Measurements from ENCODE around the gene SLC6A19.

SLC6A19 gene

GRCh38 chr5:1245905-1246576 is 44.6 kb downstream of the SLC6A19 start:
- no peak for DNase-seq (ENCODE audit: low read depth)

GRCh38 chr5:1246711-1247431 is 45.5 kb downstream of the SLC6A19 start:
- DNase-seq (ENCODE audit: low read depth): no peak

GRCh38 chr5:1247811-1248210 is 46.4 kb downstream of the SLC6A19 start:
- no peak for DNase-seq (ENCODE audit: low read depth)

GRCh38 chr5:1249366-1250280 is 48.2 kb downstream of the SLC6A19 start:
- DNase-seq (ENCODE audit: low read depth): no peak

GRCh38 chr5:1251678-1252580 is 50.5 kb downstream of the SLC6A19 start:
- no peak for DNase-seq (ENCODE audit: low read depth)

DNA sequence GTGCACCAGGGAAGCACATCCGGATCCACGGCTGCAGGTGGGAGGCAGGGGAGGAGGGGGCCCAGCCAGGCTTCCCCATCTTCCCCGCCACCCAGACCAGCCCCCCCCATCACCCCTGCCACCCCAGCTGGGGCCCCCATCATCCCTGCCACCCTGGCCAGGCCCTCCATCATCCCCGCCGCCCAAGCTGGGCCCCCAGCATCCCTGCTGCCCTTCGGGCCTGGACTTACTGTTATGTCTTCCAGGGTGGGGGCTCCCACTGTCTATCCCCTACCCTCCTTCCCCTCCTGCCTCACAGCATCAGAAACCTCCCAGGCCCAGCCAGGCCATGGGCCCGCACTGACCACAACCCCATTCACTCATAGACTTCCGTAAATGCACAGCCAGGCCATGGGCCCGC is 51.3 kb downstream of the SLC6A19 start:
- DNase-seq (ENCODE audit: low read depth): no peak

DNA sequence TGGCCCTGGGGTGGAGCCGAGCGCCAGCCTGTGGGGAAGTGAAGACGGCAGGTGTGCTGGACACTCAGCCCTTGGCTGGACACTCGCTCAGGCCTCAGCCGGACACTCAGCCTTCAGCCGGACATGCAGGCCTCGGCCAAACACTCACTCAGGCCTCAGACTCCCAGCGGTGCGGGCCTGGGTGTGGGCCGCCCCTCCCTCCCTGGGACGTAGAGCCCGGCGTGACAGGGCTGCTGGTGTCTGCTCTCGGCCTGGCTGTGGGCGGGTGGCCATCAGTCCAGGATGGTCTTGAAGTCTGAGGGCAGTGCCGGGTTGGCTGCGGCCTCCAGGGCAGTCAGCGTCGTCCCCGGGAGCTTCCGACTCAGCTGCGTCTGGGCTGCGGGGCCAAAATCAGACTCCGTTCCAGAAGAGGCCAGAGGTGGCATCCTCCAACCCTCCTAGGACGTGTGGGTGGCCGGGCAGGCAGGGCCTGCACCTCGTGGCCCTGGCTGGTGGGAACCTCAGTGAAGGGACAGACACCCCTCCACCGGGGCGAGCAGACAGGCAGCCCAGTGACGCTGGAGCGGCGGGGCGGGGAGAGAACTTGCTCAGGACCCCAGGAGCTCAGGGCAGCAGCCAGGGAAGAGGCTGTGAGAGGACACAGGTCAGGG is 52.2 kb downstream of the SLC6A19 start:
- no peak for DNase-seq (ENCODE audit: low read depth)

DNA sequence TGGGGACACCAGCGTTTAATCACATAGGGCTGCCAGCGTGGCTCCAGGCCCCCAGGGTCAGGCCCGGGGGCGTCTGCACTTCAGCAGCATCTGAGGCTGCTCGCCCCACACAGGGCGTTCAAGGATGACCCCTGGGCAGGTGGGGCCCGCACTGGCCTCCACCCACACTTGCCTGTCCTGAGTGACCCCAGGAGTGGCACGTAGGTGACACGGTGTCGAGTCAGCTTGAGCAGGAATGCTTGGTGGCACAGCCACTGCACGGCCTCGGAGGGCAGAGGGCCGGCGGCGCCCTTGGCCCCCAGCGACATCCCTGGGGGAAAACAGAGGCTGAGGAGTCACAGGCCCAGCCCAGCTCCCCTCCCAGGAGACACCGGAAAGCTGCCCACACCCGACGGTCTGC is 52.8 kb downstream of the SLC6A19 start:
- DNase-seq (ENCODE audit: low read depth): no peak

GRCh38 chr5:1255081-1255561 is 53.7 kb downstream of the SLC6A19 start:
- DNase-seq (ENCODE audit: low read depth): no peak

DNA sequence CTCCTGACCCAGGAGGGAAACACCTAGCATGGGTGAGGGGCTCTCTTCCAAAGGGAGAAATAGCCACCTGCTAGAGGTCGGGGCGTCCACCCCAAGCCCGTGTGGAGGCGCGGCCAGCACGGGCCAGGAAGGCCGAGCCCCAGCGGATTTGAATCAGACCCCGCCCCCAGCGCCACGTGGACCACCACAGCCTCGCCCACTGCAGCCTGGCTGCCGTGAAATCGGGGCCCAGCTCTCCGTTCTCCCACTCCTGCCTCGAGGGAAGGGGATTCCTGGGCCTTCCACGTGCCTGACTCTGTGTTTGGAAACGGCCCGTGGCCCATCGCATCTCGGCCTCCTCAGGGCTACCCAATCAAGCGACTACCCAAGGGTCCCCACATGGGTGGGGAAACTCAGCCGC is 55.4 kb downstream of the SLC6A19 start:
- no peak for DNase-seq (ENCODE audit: low read depth)

- DNase-seq (ENCODE audit: low read depth): no peak
Observed at GRCh38 chr5:1257363-1257762, 56.0 kb downstream of the SLC6A19 start.

DNA sequence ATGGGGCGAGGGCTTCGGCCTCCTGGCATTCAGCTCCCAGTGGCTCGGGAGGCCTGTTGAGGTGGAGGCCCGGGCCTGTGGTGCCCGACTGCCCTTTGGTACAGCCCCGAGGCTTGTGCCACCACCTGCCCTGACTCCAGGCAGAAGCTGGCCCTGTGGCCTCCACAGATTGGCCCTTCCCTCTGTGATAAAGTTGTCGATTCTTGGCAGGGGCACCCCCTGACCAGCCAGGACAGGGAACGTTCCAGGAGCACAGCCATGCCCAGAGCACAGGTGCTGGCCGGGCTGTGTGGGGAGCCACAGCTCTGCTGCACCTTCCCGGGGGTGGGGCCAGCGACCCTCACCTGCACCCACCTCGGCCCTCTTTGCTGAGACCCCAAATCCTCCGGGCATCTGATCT is 56.4 kb downstream of the SLC6A19 start:
- DNase-seq (ENCODE audit: low read depth): no peak

DNA sequence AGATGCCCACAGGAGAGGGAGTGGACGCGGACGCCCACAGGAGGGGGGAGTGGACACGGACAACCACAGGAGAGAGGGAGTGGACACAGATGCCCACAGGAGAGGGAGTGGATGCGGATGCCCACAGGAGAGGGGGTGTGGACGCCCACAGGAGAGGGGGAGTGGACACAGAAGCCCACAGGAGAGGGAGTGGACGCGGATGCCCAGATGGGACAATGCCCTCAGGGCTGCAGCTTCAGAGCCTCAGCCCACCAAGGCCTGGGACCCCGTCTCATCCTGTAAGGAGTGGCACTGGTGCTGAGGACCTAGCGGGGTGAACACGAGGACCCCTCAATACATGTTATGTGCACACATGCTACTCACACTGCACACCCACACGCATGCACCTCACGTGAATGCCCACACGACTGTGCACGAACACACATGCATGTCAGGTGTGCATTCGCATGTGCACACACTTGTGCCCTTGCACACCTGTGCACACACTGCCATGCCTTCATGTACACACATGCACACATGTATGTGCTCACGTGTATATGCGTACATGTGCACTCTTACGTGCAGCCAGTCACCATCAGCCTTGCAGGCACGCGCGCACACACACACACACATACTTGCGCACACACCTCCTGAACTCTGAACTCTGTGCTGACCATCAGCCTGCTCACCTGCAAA is 58.5 kb downstream of the SLC6A19 start:
- no peak for DNase-seq (ENCODE audit: low read depth)

- no peak for DNase-seq (ENCODE audit: low read depth)
Observed at GRCh38 chr5:1261643-1262042, 60.2 kb downstream of the SLC6A19 start.

DNA sequence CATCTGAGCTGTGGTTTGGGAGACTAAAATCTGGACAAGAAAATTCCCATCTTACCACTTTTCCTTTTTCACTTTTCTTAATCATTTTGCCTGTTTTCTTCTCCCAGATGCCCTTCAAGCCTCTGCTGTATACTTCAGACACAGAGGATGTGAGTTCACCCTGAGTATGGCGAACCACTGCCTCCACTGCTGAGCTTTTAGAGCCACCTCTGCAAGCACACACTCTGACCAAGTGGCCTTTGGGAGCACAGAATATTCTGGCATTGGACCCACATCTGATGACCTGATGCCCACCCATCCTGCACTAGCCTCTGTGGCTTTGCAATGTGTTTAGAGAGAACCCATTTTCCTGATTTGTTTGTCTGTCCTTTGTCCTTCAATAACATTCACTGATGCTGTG is 61.0 kb downstream of the SLC6A19 start:
- no peak for DNase-seq (ENCODE audit: low read depth)

- DNase-seq (ENCODE audit: low read depth): no peak
Observed at GRCh38 chr5:1264211-1264610, 62.8 kb downstream of the SLC6A19 start.

GRCh38 chr5:1265026-1265425 is 63.6 kb downstream of the SLC6A19 start:
- DNase-seq (ENCODE audit: low read depth): no peak

GRCh38 chr5:1265461-1266455 is 64.4 kb downstream of the SLC6A19 start:
- no peak for DNase-seq (ENCODE audit: low read depth)

DNA sequence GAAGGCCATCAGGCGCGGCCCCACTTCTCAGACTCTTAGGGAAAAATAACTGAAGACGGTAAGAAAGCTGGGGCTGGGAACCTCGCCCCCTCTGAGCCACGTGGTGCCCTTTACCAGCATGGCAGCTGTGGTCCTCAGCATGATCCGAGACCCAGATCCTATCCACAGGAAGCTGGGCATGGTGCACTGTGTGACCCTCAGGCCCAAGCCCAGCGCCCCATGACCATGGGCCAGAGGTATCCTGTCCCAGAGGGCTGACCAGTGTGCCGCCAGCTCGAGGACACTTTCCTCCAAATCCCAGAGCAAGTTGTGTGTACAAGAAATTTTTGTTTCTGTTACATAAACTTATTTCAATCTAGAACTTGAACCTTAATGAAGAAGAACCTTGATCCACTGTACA is 65.4 kb downstream of the SLC6A19 start:
- DNase-seq (ENCODE audit: low read depth): no peak
